WTC11 (cell line): ENCODE data around the gene UBE2H. TPM values are rescaled to one million over a fixed set of nuclear protein-coding genes. Genes with fewer than 3 reads are reported as not detected.
"Not testable (repeated sequence)": the region's sequence is repeated elsewhere in the genome, so short reads cannot be mapped to it uniquely, and the experiment has no call there.

Experiments
- ATAC-seq: fragments of 200-7000 bp; cut with Tn5 transposase; 2 replicates; pipeline ENCODE4 v1.10.0; 2021; ENCODE audit warnings: mild to moderate bottlenecking, moderate library complexity
- CTCF ChIA-PET: fragments of 300-600 bp; sonication (Branson Sonifier 250); formaldehyde crosslinking; loops from one replicate; lab custom pipeline; 2021; ENCODE audit warnings: antibody characterized with exemption; lab: Charles Lee
- POLR2A ChIA-PET: fragments of 350-600 bp; sonication (Branson Sonifier 250); formaldehyde crosslinking; loops from one replicate; lab custom pipeline; 2021; ENCODE audit warnings: antibody characterized with exemption; lab: Charles Lee
- DNase-seq: peaks from one replicate; pipeline ENCODE4 v3.0.0; 2021; ENCODE audit warnings: low spot score
- H3K27ac Mint-ChIP-seq: 2 replicates; pipeline ENCODE4 v1.8.0; 2021; ENCODE audit warnings: mixed read lengths
- H3K27me3 Mint-ChIP-seq: 2 replicates; pipeline ENCODE4 v1.8.0; 2021; ENCODE audit warnings: low read depth, mild to moderate bottlenecking, moderate library complexity, mixed read lengths
- H3K36me3 Mint-ChIP-seq: 2 replicates; pipeline ENCODE4 v1.8.0; 2021; ENCODE audit warnings: mixed read lengths
- H3K4me1 Mint-ChIP-seq: 2 replicates; pipeline ENCODE4 v1.8.0; 2022; ENCODE audit warnings: mixed read lengths
- H3K4me3 Mint-ChIP-seq: 2 replicates; pipeline ENCODE4 v1.8.0; 2021; ENCODE audit warnings: mild to moderate bottlenecking, moderate library complexity, mixed read lengths
- H3K9me3 Mint-ChIP-seq: 2 replicates; pipeline ENCODE4 v1.8.0; 2021; ENCODE audit warnings: mixed read lengths
- ATF1 ChIP-seq: sonication (generic); formaldehyde crosslinking; IDR thresholded peaks from 2 replicates; pipeline ENCODE4 v1.8.1; 2023; ENCODE audit warnings: mild to moderate bottlenecking, moderate library complexity, missing genetic modification reagents
- CREB1 ChIP-seq: sonication (generic); formaldehyde crosslinking; IDR thresholded peaks from 2 replicates; pipeline ENCODE4 v1.8.0; 2023; ENCODE audit warnings: mild to moderate bottlenecking, missing genetic modification reagents
- EMX1 ChIP-seq: fragments of 250-450 bp; sonication (Bioruptor Pico); IDR thresholded peaks from 2 replicates; pipeline ENCODE4 v1.8.0; 2021; ENCODE audit warnings: mild to moderate bottlenecking
- ESRRA ChIP-seq: sonication (generic); formaldehyde crosslinking; IDR thresholded peaks from 2 replicates; pipeline ENCODE4 v1.8.1; 2022; ENCODE audit warnings: mild to moderate bottlenecking, missing genetic modification reagents, borderline replicate concordance
- FOXK1 ChIP-seq: sonication (generic); formaldehyde crosslinking; IDR thresholded peaks from 2 replicates; pipeline ENCODE4 v1.8.0; 2022; ENCODE audit warnings: mild to moderate bottlenecking, moderate library complexity, missing genetic modification reagents
- FOXP1 ChIP-seq: sonication (generic); formaldehyde crosslinking; IDR thresholded peaks from 2 replicates; pipeline ENCODE4 v1.8.0; 2022; ENCODE audit warnings: missing genetic modification reagents, mild to moderate bottlenecking, moderate library complexity, borderline replicate concordance
- KAT7 ChIP-seq: sonication (generic); formaldehyde crosslinking; IDR thresholded peaks from 2 replicates; pipeline ENCODE4 v1.8.1; 2023; ENCODE audit warnings: missing genetic modification reagents, mild to moderate bottlenecking, borderline replicate concordance
- MYBL2 ChIP-seq: sonication (generic); formaldehyde crosslinking; IDR thresholded peaks from 2 replicates; pipeline ENCODE4 v1.8.1; 2023; ENCODE audit warnings: mild to moderate bottlenecking, moderate library complexity, missing genetic modification reagents
- SP1 ChIP-seq: sonication (generic); formaldehyde crosslinking; conservative IDR thresholded peaks from 2 replicates; pipeline ENCODE4 v1.8.1; 2022; ENCODE audit warnings: missing genetic modification reagents
- ZNF121 ChIP-seq: sonication (generic); formaldehyde crosslinking; IDR thresholded peaks from 2 replicates; pipeline ENCODE4 v1.8.0; 2023; ENCODE audit warnings: missing genetic modification reagents
- ZNF219 ChIP-seq: sonication (generic); formaldehyde crosslinking; IDR thresholded peaks from 2 replicates; pipeline ENCODE4 v1.8.0; 2023; ENCODE audit warnings: missing genetic modification reagents, mild to moderate bottlenecking, borderline replicate concordance
- ZNF671 ChIP-seq: fragments of 250-450 bp; sonication (Bioruptor Pico); IDR thresholded peaks from 2 replicates; pipeline ENCODE4 v1.8.0; 2021; ENCODE audit warnings: mild to moderate bottlenecking
- total RNA-seq: library from RNA; stranded (reverse); gene quantifications from 3 replicates; pipeline ENCODE4 v1.2.3, GENCODE V29; 2021
- TF ChIP-seq, protein P1 (sequence below): fragments of 200-600 bp; IDR thresholded peaks from 2 replicates; pipeline ENCODE4 v1.8.0; 2022; ENCODE audit warnings: antibody characterized with exemption
- TF ChIP-seq, protein P2 (sequence below): sonication (generic); formaldehyde crosslinking; IDR thresholded peaks from 2 replicates; pipeline ENCODE4 v1.8.1; 2023; ENCODE audit warnings: mild to moderate bottlenecking, missing genetic modification reagents
- TF ChIP-seq, protein P3 (sequence below): sonication (generic); formaldehyde crosslinking; IDR thresholded peaks from 2 replicates; pipeline ENCODE4 v1.8.1; 2023; ENCODE audit warnings: mild to moderate bottlenecking, moderate library complexity, missing genetic modification reagents
- TF ChIP-seq, protein P4 (sequence below): sonication (generic); formaldehyde crosslinking; IDR thresholded peaks from 2 replicates; pipeline ENCODE4 v1.8.0; 2023; ENCODE audit warnings: mild to moderate bottlenecking, missing genetic modification reagents

Gene UBE2H
- total RNA-seq, 1 experiment from 2014 or later = 55.0 TPM

DNA sequence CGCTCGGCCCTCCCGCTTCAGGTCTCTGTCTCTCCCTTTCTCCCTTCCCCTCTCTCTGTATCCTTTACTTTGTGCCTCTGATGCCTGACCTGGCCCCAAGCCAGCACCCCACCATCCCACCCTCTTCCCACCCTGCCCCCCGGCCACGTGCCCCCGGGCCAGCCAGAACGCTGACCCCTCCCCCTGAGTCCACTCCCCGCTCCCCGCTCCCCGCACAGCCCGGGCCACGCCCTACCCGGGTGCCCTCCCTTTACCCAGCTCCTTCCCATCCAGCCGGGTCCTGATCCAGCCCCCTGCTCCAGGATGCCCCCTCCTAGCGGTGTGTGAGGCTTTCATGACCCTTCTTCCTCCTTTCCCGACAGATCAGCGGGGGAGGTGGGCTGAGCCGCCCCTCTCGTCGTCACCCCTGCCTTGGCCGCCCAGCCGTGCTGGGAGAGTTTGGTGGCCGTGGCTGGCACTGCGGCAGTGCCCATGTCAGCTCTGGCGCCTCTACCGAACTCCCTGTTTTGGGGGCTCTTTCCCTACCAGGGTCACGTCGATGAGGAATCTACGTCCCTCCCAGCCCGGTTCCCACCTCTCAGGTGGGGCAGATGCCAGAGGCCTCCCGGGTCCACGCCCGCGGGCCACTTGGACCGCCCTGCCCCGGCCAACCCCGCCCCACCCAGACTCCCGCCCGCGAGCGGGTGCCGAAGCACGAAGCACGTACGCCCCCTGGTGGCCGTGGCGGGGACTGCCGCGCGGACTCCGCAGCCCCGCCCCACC lies 127.4 kb downstream of the UBE2H start (continued):
- TF ChIP-seq, protein P1, sequence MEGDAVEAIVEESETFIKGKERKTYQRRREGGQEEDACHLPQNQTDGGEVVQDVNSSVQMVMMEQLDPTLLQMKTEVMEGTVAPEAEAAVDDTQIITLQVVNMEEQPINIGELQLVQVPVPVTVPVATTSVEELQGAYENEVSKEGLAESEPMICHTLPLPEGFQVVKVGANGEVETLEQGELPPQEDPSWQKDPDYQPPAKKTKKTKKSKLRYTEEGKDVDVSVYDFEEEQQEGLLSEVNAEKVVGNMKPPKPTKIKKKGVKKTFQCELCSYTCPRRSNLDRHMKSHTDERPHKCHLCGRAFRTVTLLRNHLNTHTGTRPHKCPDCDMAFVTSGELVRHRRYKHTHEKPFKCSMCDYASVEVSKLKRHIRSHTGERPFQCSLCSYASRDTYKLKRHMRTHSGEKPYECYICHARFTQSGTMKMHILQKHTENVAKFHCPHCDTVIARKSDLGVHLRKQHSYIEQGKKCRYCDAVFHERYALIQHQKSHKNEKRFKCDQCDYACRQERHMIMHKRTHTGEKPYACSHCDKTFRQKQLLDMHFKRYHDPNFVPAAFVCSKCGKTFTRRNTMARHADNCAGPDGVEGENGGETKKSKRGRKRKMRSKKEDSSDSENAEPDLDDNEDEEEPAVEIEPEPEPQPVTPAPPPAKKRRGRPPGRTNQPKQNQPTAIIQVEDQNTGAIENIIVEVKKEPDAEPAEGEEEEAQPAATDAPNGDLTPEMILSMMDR = peak; percentile 99
- TF ChIP-seq EMX1 (CRISPR knock-in tag) = peak; percentile 35; the same call in 1 of the 2 replicates
- no peak; the same call in 1 of the 2 replicates for TF ChIP-seq CREB1 (CRISPR knock-in tag)
- no peak for TF ChIP-seq ZNF219 (CRISPR knock-in tag)

DNA sequence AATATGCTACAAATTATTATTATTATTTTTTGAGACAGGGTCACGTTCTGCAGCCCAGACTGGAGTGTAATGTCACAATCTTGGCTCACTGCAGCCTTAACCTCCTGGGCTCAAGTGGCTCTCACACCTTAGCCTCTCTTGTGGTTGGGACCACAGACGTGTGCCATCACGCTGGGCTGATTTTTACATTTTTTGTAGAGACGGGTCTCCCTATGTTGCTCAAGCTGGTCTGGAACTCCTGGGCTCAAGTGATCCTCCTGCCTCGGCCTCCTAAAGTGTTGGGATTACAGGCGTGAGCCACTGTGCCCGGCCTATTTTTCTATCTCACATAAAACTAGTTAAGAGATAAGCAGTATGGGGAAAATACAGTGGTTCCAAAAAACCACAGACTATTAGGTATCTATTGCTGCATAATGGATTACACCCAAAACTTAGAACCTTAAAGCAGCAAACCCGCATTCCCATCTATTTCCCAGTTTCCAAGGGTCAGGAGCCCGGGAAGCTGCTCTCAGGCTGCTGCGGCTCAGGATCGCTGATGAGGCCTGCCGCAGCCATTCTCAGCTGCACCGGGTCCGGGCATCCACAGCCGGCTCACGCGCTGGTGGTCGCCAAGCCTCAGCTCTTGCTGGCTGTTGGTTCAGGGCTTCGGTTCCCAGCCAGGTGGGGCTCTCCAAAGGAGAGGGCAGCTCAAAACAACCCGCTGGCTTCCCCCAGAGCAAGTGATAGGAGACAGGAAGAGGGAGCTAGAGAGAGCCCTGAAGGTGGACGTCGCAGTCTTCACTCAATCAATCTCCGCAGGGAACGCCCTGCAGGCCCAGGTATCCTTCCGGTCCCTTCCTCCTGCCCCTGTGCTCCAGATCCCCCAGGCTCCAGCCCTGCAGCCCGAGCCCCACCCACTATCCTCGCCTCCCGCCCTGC lies 128.2 kb downstream of the UBE2H start:
- H3K4me1 Mint-ChIP-seq = peaks cover 23% of the 10 kb centered on the region
- POLR2A ChIA-PET = interaction anchor here (0.5 to 2.2 kb wide), 11 partner anchors 8 to 279 kb away, joined by 3 to 24 read pairs (median 6); no protein-coding TSS in a partner anchor
- no peaks in the 10 kb centered on the region for H3K9me3 Mint-ChIP-seq
- CTCF ChIA-PET = interaction anchor here (0.5 to 3.4 kb wide), 85 partner anchors 9 to 655 kb away, joined by 3 to 61 read pairs (median 4); partner anchors contain the start of genes KLHDC10 and STRIP2
- peak; percentile 88 for ATAC-seq
- peak overlapping the region; percentile 85 for H3K4me3 Mint-ChIP-seq
- H3K27me3 Mint-ChIP-seq = no peaks in the 10 kb centered on the region; the same call in 1 of the 2 replicates
- H3K36me3 Mint-ChIP-seq = no peaks in the 10 kb centered on the region
- DNase-seq = peak; percentile 91
- peak overlapping the region; percentile 78 for H3K27ac Mint-ChIP-seq
- TF ChIP-seq ZNF671 (no peak), KAT7 (CRISPR knock-in tag) (peak; percentile 29; the same call in 1 of the 2 replicates), ATF1 (CRISPR knock-in tag) (no peak), FOXK1 (CRISPR knock-in tag) (no peak), SP1 (peak; percentile 78), FOXP1 (CRISPR knock-in tag) (peak; percentile 35; the same call in 1 of the 2 replicates), MYBL2 (CRISPR knock-in tag) (peak; percentile 45; the same call in 1 of the 2 replicates), ESRRA (CRISPR knock-in tag) (no peak), ZNF121 (CRISPR knock-in tag) (peak; percentile 85), CREB1 (CRISPR knock-in tag) (0 out of 2 replicates have a peak, but pooled peaks have one; percentile 36)
- TF ChIP-seq, protein P2, sequence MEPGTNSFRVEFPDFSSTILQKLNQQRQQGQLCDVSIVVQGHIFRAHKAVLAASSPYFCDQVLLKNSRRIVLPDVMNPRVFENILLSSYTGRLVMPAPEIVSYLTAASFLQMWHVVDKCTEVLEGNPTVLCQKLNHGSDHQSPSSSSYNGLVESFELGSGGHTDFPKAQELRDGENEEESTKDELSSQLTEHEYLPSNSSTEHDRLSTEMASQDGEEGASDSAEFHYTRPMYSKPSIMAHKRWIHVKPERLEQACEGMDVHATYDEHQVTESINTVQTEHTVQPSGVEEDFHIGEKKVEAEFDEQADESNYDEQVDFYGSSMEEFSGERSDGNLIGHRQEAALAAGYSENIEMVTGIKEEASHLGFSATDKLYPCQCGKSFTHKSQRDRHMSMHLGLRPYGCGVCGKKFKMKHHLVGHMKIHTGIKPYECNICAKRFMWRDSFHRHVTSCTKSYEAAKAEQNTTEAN (CRISPR knock-in tag) = 0 out of 2 replicates have a peak, but pooled peaks have one; percentile 32
- TF ChIP-seq, protein P3, sequence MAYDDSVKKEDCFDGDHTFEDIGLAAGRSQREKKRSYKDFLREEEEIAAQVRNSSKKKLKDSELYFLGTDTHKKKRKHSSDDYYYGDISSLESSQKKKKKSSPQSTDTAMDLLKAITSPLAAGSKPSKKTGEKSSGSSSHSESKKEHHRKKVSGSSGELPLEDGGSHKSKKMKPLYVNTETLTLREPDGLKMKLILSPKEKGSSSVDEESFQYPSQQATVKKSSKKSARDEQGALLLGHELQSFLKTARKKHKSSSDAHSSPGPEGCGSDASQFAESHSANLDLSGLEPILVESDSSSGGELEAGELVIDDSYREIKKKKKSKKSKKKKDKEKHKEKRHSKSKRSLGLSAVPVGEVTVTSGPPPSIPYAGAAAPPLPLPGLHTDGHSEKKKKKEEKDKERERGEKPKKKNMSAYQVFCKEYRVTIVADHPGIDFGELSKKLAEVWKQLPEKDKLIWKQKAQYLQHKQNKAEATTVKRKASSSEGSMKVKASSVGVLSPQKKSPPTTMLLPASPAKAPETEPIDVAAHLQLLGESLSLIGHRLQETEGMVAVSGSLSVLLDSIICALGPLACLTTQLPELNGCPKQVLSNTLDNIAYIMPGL (CRISPR knock-in tag) = 0 out of 2 replicates have a peak, but pooled peaks have one; percentile 22
- TF ChIP-seq, protein P4, sequence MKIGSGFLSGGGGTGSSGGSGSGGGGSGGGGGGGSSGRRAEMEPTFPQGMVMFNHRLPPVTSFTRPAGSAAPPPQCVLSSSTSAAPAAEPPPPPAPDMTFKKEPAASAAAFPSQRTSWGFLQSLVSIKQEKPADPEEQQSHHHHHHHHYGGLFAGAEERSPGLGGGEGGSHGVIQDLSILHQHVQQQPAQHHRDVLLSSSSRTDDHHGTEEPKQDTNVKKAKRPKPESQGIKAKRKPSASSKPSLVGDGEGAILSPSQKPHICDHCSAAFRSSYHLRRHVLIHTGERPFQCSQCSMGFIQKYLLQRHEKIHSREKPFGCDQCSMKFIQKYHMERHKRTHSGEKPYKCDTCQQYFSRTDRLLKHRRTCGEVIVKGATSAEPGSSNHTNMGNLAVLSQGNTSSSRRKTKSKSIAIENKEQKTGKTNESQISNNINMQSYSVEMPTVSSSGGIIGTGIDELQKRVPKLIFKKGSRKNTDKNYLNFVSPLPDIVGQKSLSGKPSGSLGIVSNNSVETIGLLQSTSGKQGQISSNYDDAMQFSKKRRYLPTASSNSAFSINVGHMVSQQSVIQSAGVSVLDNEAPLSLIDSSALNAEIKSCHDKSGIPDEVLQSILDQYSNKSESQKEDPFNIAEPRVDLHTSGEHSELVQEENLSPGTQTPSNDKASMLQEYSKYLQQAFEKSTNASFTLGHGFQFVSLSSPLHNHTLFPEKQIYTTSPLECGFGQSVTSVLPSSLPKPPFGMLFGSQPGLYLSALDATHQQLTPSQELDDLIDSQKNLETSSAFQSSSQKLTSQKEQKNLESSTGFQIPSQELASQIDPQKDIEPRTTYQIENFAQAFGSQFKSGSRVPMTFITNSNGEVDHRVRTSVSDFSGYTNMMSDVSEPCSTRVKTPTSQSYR (CRISPR knock-in tag) = 0 out of 2 replicates have a peak, but pooled peaks have one; percentile 41

DNA sequence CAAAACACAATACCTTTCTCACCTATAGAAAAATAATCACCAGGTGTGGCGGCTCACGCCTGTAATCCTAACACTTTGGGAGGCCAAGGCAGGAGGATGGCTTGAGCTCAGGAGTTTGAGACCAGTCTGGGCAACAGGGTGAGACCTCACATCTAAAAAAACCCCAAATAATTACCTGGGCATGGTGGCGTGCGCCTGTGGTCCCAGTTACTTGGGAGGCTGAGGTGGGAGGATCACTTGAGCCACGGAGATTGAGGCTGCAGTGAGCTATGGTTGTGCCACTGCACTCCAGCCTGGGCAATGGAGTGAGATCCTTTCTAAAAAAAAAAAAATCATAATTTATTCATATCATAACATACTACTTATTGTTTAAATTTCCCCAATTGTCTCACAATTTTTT lies 129.6 kb downstream of the UBE2H start:
- POLR2A ChIA-PET = interaction anchor here (0.6 to 0.7 kb wide), 2 partner anchors 186 to 191 kb away, joined by 4 to 6 read pairs; no protein-coding TSS in a partner anchor
- ATAC-seq, H3K9me3 Mint-ChIP-seq, H3K27ac Mint-ChIP-seq, DNase-seq, H3K27me3 Mint-ChIP-seq, H3K36me3 Mint-ChIP-seq, H3K4me3 Mint-ChIP-seq: not testable (repeated sequence)
- CTCF ChIA-PET = interaction anchor here (0.6 to 2.1 kb wide), 2 partner anchors 18 to 37 kb away, joined by 4 to 10 read pairs; no protein-coding TSS in a partner anchor
- peaks cover 12% of the 10 kb centered on the region for H3K4me1 Mint-ChIP-seq
